Esophagus (tissue), 2 donors: Measurements from ENCODE around the gene WWP2. TPM values are rescaled to one million over a fixed set of nuclear protein-coding genes. Genes with fewer than 3 reads are reported as not detected.

Source experiments
- H3K27ac ChIP-seq, 2 donors: one replicate each; pipeline ENCODE4 v1.5.1; 2013; ENCODE audit warnings: low read depth in 2 of 2, mild to moderate bottlenecking in 2 of 2, inconsistent platforms in 1 of 2, low read length in 1 of 2, moderate library complexity in 1 of 2
- H3K27me3 ChIP-seq, 2 donors: one replicate each; pipeline ENCODE4 v1.6.1; 2013; ENCODE audit warnings: low read length in 2 of 2, control low read depth in 1 of 2, mild to moderate bottlenecking in 1 of 2; ENCODE audit not compliant: insufficient read depth in 2 of 2, control insufficient read depth in 1 of 2
- H3K36me3 ChIP-seq, 2 donors: one replicate each; pipeline ENCODE4 v1.6.1; 2013; ENCODE audit warnings: low read length in 1 of 2; ENCODE audit not compliant: control insufficient read depth in 2 of 2, insufficient read depth in 2 of 2
- H3K4me1 ChIP-seq, 2 donors: one replicate each; pipeline ENCODE4 v1.6.1; 2013; ENCODE audit warnings: low read length in 1 of 2; ENCODE audit not compliant: control insufficient read depth in 2 of 2, insufficient read depth in 2 of 2
- H3K4me3 ChIP-seq, 2 donors: one replicate each; pipeline ENCODE4 v1.5.1; 2013; ENCODE audit warnings: low read length in 2 of 2, mild to moderate bottlenecking in 2 of 2, low read depth in 1 of 2, moderate library complexity in 1 of 2
- H3K9me3 ChIP-seq, 2 donors: one replicate each; pipeline ENCODE4 v1.6.1; 2013; ENCODE audit warnings: mild to moderate bottlenecking in 2 of 2, low read depth in 1 of 2, low read length in 1 of 2, moderate library complexity in 1 of 2; ENCODE audit not compliant: control insufficient read depth in 2 of 2, insufficient read depth in 1 of 2
- WGBS, 2 donors: extraction: QIAGEN DNeasy Blood & Tissue Kit; methylation state at CpG; one replicate each; pipeline ENCODE4 v1.1.7; 2013; 5-methylcytosine and 5-hydroxymethylcytosine counted together
- polyA plus RNA-seq, 2 donors: library from polyadenylated mRNA; stranded (reverse); fragments of 200-250 nt; gene quantifications; one replicate each; pipeline ENCODE4 v1.2.3, GENCODE V29; 2013
- donor health status: healthy with polysubstance abuse.
- donor health status: Bipolar disorder and iron deficiency.

Gene WWP2
- polyA plus RNA-seq, 2 donors, result 17.7 to 18.5 TPM

- no peaks in the 10 kb centered on the region for H3K9me3 ChIP-seq
- H3K36me3 ChIP-seq, result no peaks in the 10 kb centered on the region
- 4 to 6% methylated on average over 14 of the region's 14 CpGs for WGBS, 2 donors
- H3K27me3 ChIP-seq, result no peaks in the 10 kb centered on the region
- H3K4me1 ChIP-seq, result no peaks in the 10 kb centered on the region
- peak overlapping the region; percentile 93 to 96 for H3K27ac ChIP-seq
- peak overlapping the region; percentile 69 to 92 for H3K4me3 ChIP-seq
These were observed 874 bp downstream of the WWP2 start for GRCh38 chr16:69762814-69763598.

GRCh38 chr16:69763599-69763942 lies 1.4 kb downstream of the WWP2 start:
- 31 to 52% methylated on average over 5 of the region's 5 CpGs for WGBS, 2 donors
- Histone ChIP-seq H3K9me3 (no peaks in the 10 kb centered on the region), H3K27ac (no peak overlapping the region), H3K27me3 (no peaks in the 10 kb centered on the region), H3K4me3 (peak overlapping the region in 1 of 2 donors; percentile 92), H3K4me1 (no peaks in the 10 kb centered on the region), H3K36me3 (no peaks in the 10 kb centered on the region)

GRCh38 chr16:69767459-69768229 lies 5.5 kb downstream of the WWP2 start:
- no peaks in the 10 kb centered on the region for H3K9me3 ChIP-seq
- no peak overlapping the region for H3K27ac ChIP-seq
- no peak overlapping the region for H3K4me3 ChIP-seq
- 68 to 77% methylated on average over 5 of the region's 5 CpGs for WGBS, 2 donors
- no peaks in the 10 kb centered on the region for H3K4me1 ChIP-seq
- H3K27me3 ChIP-seq, result no peaks in the 10 kb centered on the region
- H3K36me3 ChIP-seq, result no peaks in the 10 kb centered on the region

- Histone ChIP-seq H3K27ac (no peak overlapping the region), H3K4me3 (no peak overlapping the region), H3K36me3 (no peaks in the 10 kb centered on the region), H3K4me1 (no peaks in the 10 kb centered on the region), H3K9me3 (no peaks in the 10 kb centered on the region), H3K27me3 (no peaks in the 10 kb centered on the region)
- 86 to 88% methylated on average over 6 of the region's 6 CpGs for WGBS, 2 donors
These were observed 6.5 kb downstream of the WWP2 start for GRCh38 chr16:69768666-69769065.

- no peak overlapping the region for H3K27ac ChIP-seq
- no peaks in the 10 kb centered on the region for H3K4me1 ChIP-seq
- no peaks in the 10 kb centered on the region for H3K36me3 ChIP-seq
- no peak overlapping the region for H3K4me3 ChIP-seq
- H3K9me3 ChIP-seq, result no peaks in the 10 kb centered on the region
- no peaks in the 10 kb centered on the region for H3K27me3 ChIP-seq
- 43 to 47% methylated on average over 2 of the region's 2 CpGs for WGBS, 2 donors
These were observed 7.3 kb downstream of the WWP2 start for GRCh38 chr16:69769404-69769803.

- Histone ChIP-seq H3K27ac (no peak overlapping the region), H3K4me1 (no peaks in the 10 kb centered on the region), H3K4me3 (no peak overlapping the region), H3K36me3 (no peaks in the 10 kb centered on the region), H3K27me3 (no peaks in the 10 kb centered on the region), H3K9me3 (no peaks in the 10 kb centered on the region)
- 89 to 92% methylated on average over 2 of the region's 2 CpGs for WGBS, 2 donors
These were observed 9.5 kb downstream of the WWP2 start for GRCh38 chr16:69771651-69771967.

- no peaks in the 10 kb centered on the region for H3K36me3 ChIP-seq
- H3K4me3 ChIP-seq, result no peak overlapping the region
- no peaks in the 10 kb centered on the region for H3K27me3 ChIP-seq
- no peak overlapping the region for H3K27ac ChIP-seq
- 80 to 84% methylated on average over 6 of the region's 6 CpGs for WGBS, 2 donors
- no peaks in the 10 kb centered on the region for H3K9me3 ChIP-seq
- no peaks in the 10 kb centered on the region for H3K4me1 ChIP-seq
These were observed 11.3 kb downstream of the WWP2 start for GRCh38 chr16:69773260-69773947.

GRCh38 chr16:69775563-69775962 lies 13.4 kb downstream of the WWP2 start:
- Histone ChIP-seq H3K36me3 (no peaks in the 10 kb centered on the region), H3K27ac (no peak overlapping the region), H3K4me3 (no peak overlapping the region), H3K27me3 (no peaks in the 10 kb centered on the region), H3K9me3 (no peaks in the 10 kb centered on the region), H3K4me1 (no peaks in the 10 kb centered on the region)

- H3K27me3 ChIP-seq, result no peaks in the 10 kb centered on the region
- 87 to 88% methylated on average over 2 of the region's 2 CpGs for WGBS, 2 donors
These were observed 17.6 kb downstream of the WWP2 start for GRCh38 chr16:69779724-69780123.

More at GRCh38 chr16:69779724-69780123, 17.6 kb downstream of the WWP2 start:
- Histone ChIP-seq H3K4me1 (no peaks in the 10 kb centered on the region), H3K27ac (no peak overlapping the region), H3K4me3 (no peak overlapping the region), H3K36me3 (peaks cover 0 to 4% of the 10 kb centered on the region in 2 donors), H3K9me3 (no peaks in the 10 kb centered on the region)
